Glutamatergic neuron (in vitro differentiated cells): Measurements from ENCODE around the gene TTLL9. TPM values are rescaled to one million over a fixed set of nuclear protein-coding genes. Genes with fewer than 3 reads are reported as not detected.

ENCODE experiments used
- DNase-seq: peaks from one replicate; pipeline ENCODE4 v3.0.0; 2022
- H3K27ac Mint-ChIP-seq: one replicate; pipeline ENCODE4 v1.8.0; 2020; ENCODE audit warnings: mild to moderate bottlenecking, mixed read lengths, inconsistent platforms; ENCODE audit not compliant: unreplicated experiment
- H3K27me3 Mint-ChIP-seq: one replicate; pipeline ENCODE4 v1.8.0; 2020; ENCODE audit warnings: mild to moderate bottlenecking, moderate library complexity, mixed read lengths, inconsistent platforms; ENCODE audit not compliant: unreplicated experiment
- H3K36me3 Mint-ChIP-seq: one replicate; pipeline ENCODE4 v1.8.0; 2020; ENCODE audit warnings: mild to moderate bottlenecking, mixed read lengths, inconsistent platforms; ENCODE audit not compliant: unreplicated experiment
- H3K4me1 Mint-ChIP-seq: one replicate; pipeline ENCODE4 v1.8.0; 2020; ENCODE audit warnings: mild to moderate bottlenecking, low read depth, mixed read lengths, inconsistent platforms; ENCODE audit not compliant: unreplicated experiment
- H3K4me3 Mint-ChIP-seq: one replicate; pipeline ENCODE4 v1.8.0; 2020; ENCODE audit warnings: mild to moderate bottlenecking, mixed read lengths, inconsistent platforms; ENCODE audit not compliant: unreplicated experiment
- H3K9me3 Mint-ChIP-seq: one replicate; pipeline ENCODE4 v1.8.0; 2020; ENCODE audit warnings: mild to moderate bottlenecking, moderate library complexity, mixed read lengths, inconsistent platforms; ENCODE audit not compliant: unreplicated experiment
- total RNA-seq: library from RNA; stranded (reverse); fragmentation: NEBNext Ultra II Directional; extraction: Animal tissue kit (Norgen Biotek cat#: 25700); gene quantifications from one replicate; pipeline ENCODE4 v1.2.1, GENCODE V29; 2021; ENCODE audit not compliant: unreplicated experiment
- TF ChIP-seq, protein P1 (sequence below): fragments of 200-600 bp; sonication (generic); IDR thresholded peaks from one replicate; pipeline ENCODE4 v1.5.0; 2021; ENCODE audit not compliant: partially characterized antibody, unreplicated experiment

TTLL9 gene
- total RNA-seq, 1 donor from 2014 or later = 1.5 TPM

DNA sequence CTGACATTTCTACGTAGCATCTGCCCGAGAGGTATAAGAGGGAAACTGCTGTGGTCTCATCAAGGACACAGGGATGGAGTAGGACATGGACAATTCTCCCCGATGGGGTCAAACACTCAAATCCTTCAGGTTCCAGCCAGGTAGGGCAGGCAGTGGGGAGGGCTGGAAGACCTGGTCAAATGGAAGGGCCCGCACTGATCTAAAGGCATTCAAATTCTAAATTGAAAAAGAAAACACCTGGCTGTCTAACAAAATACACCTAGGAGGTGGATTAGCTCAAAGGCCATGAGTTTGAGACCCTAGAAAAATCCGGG, 8.3 kb upstream of the TTLL9 start:
- TF ChIP-seq, protein P1, sequence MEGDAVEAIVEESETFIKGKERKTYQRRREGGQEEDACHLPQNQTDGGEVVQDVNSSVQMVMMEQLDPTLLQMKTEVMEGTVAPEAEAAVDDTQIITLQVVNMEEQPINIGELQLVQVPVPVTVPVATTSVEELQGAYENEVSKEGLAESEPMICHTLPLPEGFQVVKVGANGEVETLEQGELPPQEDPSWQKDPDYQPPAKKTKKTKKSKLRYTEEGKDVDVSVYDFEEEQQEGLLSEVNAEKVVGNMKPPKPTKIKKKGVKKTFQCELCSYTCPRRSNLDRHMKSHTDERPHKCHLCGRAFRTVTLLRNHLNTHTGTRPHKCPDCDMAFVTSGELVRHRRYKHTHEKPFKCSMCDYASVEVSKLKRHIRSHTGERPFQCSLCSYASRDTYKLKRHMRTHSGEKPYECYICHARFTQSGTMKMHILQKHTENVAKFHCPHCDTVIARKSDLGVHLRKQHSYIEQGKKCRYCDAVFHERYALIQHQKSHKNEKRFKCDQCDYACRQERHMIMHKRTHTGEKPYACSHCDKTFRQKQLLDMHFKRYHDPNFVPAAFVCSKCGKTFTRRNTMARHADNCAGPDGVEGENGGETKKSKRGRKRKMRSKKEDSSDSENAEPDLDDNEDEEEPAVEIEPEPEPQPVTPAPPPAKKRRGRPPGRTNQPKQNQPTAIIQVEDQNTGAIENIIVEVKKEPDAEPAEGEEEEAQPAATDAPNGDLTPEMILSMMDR = no peak
- Mint-ChIP-seq H3K9me3 (peaks cover 24% of the 10 kb centered on the region), H3K27ac (peak overlapping the region; percentile 97), H3K27me3 (peaks cover 29% of the 10 kb centered on the region), H3K4me3 (peak overlapping the region; percentile 86), H3K36me3 (no peaks in the 10 kb centered on the region), H3K4me1 (peaks cover 27% of the 10 kb centered on the region)
- no peak for DNase-seq

GRCh38 chr20:31862506-31862905, 7.9 kb upstream of the TTLL9 start:
- H3K36me3 Mint-ChIP-seq = no peaks in the 10 kb centered on the region
- peak; percentile 42 for DNase-seq
- H3K4me3 Mint-ChIP-seq = peak overlapping the region; percentile 86
- peaks cover 27% of the 10 kb centered on the region for H3K4me1 Mint-ChIP-seq
- peaks cover 26% of the 10 kb centered on the region for H3K27me3 Mint-ChIP-seq
- peaks cover 24% of the 10 kb centered on the region for H3K9me3 Mint-ChIP-seq
- H3K27ac Mint-ChIP-seq = peak overlapping the region; percentile 97
- TF ChIP-seq, protein P1 = no peak

DNA sequence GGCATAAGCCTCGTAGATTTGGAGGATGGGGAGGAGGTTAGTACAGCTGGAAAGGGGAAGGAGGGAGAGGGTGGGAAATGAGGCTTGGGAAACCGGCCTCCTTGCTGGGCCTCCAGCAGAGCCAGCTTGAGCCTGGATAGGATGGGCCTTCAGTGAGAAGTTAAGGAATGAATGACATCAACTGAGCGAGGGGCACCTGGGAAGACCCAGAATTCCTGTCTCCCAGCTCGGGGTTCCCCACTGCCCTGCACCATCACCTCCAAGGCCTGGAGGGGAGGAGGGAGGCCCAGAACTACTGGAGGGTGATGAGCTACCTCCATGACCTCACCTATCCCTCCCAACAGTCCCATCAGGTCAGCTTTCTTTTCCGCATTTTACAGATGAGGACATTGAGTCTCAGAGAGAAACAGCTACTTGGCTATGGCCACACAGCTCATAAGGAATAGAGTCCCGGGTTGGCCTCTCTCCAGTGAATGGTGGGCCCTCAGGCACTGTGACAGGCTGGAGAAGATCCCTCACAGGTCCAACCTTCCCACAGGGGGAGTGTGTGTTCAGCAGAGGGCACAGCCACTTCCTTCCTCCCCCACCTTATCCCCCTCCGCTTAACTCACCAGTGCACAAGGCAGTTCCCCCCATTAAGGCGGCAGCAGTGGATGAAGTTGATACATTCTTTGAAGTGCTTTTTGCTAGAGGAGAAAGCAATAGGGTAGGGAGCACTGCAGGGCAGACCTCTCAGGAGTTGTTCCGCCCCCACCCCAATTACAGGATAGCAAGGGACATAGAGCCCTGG, 6.9 kb upstream of the TTLL9 start:
- peaks cover 25% of the 10 kb centered on the region for H3K27me3 Mint-ChIP-seq
- TF ChIP-seq, protein P1 = no peak
- peak; percentile 15 for DNase-seq
- H3K4me3 Mint-ChIP-seq = peak overlapping the region; percentile 86
- peaks cover 27% of the 10 kb centered on the region for H3K4me1 Mint-ChIP-seq
- H3K27ac Mint-ChIP-seq = peak overlapping the region; percentile 97
- no peaks in the 10 kb centered on the region for H3K36me3 Mint-ChIP-seq
- peaks cover 24% of the 10 kb centered on the region for H3K9me3 Mint-ChIP-seq

DNA sequence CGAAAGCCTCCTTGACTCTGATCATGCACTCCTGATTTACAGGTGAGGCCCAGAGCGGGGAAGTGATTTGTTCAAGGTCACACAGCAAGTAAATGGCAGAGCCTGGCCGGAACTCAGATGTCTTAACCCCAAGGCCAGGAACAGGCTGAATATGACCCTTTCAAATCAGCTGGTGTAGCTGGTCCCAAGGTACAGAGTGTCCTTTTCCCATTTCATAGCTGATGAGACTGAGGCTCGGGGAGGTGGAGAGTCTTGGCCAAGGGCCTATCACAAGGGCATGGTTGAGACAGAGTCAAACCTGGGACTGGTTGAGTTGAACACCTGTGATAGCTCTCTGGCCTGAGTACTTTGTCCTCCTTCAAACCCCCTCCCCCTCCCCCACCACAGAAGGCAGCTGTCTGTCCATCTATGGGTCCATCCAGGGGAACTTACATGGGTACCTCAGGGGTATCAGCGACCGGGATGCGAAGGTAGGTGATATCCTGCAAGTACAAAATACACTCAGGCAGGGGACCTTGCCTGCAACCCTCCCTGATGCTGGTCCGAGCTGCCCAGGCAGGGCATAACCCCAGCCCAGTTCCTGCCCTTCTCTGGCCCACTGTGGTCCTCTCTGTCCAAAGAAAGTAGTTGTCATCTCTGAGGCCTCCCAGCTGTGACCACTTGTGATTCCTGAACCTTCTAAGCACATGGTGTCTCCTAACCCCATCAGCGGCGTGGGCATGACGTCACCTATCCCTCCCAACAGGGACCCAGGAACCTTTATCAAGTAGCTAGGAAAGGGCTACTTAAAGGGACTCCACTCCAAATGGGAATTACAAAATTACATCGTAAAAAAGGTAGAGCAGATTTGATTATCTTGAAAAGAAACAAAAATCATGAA, 5.7 kb upstream of the TTLL9 start:
- peaks cover 1% of the 10 kb centered on the region for H3K36me3 Mint-ChIP-seq
- H3K27me3 Mint-ChIP-seq = peaks cover 30% of the 10 kb centered on the region
- H3K4me3 Mint-ChIP-seq = peak overlapping the region; percentile 12
- TF ChIP-seq, protein P1 = no peak
- peaks cover 28% of the 10 kb centered on the region for H3K4me1 Mint-ChIP-seq
- peaks cover 23% of the 10 kb centered on the region for H3K9me3 Mint-ChIP-seq
- peak; percentile 30 for DNase-seq
- H3K27ac Mint-ChIP-seq = peak overlapping the region; percentile 9
